Prostate gland (tissue), 2 donors: ENCODE measurements around the gene MAGI2.

Source experiments
- POLR2A ChIP-seq: fragments of 450-650 bp; IDR thresholded peaks from one replicate; pipeline ENCODE4 v1.6.1; 2016; ENCODE audit warnings: antibody characterized with exemption, mild to moderate bottlenecking
- TF ChIP-seq, protein P1 (sequence below), 4 experiments: fragments of 200-600 bp in 2 of 4; fragments of 450-650 bp in 2 of 4; sonication (generic) in 2 of 4; IDR thresholded peaks; 1 replicate in 3 of 4; 2 replicates in 1 of 4; pipeline ENCODE4 v1.5.1; 2016 to 2019; ENCODE audit warnings: antibody characterized with exemption in 4 of 4, mild to moderate bottlenecking in 2 of 4, moderate library complexity in 2 of 4

DNA sequence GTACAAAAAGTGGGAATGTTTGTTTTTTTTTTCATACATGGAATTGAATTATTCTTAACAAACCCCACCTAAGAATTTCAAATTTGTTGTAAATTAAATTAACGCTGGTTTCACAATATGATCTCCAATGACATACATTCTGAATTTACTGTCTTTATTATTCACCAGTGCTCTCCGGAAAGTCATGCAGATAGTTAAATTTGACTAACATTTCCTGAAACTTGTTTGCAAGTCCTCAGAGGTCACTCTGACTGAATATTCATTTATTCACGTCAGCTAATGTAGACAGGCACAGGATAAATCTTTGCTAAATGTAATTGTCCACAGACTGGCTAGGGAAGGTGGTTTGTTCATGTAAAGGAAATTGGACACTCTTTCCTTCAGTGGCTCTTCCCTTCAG lies 924.5 kb downstream of the MAGI2 start:
- TF ChIP-seq, protein P1, sequence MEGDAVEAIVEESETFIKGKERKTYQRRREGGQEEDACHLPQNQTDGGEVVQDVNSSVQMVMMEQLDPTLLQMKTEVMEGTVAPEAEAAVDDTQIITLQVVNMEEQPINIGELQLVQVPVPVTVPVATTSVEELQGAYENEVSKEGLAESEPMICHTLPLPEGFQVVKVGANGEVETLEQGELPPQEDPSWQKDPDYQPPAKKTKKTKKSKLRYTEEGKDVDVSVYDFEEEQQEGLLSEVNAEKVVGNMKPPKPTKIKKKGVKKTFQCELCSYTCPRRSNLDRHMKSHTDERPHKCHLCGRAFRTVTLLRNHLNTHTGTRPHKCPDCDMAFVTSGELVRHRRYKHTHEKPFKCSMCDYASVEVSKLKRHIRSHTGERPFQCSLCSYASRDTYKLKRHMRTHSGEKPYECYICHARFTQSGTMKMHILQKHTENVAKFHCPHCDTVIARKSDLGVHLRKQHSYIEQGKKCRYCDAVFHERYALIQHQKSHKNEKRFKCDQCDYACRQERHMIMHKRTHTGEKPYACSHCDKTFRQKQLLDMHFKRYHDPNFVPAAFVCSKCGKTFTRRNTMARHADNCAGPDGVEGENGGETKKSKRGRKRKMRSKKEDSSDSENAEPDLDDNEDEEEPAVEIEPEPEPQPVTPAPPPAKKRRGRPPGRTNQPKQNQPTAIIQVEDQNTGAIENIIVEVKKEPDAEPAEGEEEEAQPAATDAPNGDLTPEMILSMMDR (IDR thresholded peaks at IDR 0.05): no peak
- TF ChIP-seq POLR2A: no peak
